ENCODE data around the gene ST6GAL1.

The ST6GAL1 gene

DNA sequence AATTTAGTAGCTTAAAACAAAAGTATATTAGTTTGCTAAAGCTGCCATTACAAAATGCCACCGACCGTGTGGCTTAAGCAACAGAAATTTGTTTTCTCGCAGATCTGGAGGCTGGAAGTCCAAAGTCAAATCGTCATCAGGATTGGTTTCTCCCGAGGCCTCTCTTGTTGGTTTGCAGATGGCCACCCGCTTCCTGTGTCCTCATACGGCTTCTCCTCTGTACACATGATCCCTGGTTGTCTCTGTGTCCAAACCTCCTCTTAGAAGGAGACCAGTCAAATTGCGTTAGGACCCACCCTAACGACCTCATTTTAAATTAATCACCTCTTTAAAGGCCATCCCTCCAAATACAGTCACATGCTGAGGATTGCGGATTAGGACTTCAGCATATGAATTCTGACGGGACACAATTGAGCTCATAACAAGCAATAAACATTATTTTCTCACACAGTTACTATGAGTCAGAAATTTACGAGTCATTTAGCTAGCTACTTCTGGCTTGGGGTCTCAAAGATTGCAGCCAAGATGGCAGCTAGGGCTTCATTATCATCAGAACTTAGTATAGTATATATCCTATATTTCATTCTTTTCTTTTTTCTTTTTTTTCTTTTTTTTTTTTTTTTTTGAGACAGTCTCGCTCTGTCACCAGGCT, 150.6 kb downstream of the ST6GAL1 start:
- DNase-seq = no peak

GRCh38 chr3:187082758-187083375, 152.5 kb downstream of the ST6GAL1 start:
- DNase-seq = no peak

DNA sequence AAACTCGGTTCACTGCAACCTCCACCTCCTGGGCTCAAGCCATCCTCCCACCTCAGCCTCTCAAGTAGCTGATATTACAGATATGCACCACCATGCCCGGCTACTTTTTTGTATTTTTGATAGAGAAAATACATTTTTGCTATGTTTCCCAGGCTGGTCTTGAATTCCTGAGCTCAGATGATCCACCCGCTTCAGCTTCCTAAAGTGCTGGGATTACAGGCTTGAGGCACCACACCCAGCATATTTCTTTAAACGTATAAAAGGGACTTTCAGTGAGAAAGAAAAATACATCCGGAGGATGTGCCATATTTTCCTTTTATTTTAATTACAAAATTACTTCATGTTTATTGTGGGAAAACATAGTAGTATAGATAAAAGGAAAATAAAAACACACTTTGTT, 153.8 kb downstream of the ST6GAL1 start:
- DNase-seq = no peak

DNA sequence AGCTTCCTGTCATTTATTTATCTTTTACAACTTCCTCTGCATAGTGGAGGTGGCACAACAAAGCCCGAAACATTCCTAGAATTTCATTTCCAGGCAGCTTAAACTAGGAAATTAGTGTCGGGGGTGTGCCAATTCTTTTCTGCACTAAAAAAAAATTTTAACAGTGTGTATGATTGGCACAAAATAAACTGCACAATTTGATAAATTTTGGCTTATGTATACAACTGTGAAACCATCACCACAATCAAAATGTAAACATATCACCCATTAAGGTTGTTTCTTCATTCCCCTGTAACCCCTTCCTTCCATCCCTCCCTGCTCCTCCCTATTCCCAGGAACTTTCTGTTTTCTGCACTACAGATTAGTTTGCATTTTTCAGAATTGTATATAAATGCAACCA, 154.3 kb downstream of the ST6GAL1 start:
- DNase-seq = no peak

DNA sequence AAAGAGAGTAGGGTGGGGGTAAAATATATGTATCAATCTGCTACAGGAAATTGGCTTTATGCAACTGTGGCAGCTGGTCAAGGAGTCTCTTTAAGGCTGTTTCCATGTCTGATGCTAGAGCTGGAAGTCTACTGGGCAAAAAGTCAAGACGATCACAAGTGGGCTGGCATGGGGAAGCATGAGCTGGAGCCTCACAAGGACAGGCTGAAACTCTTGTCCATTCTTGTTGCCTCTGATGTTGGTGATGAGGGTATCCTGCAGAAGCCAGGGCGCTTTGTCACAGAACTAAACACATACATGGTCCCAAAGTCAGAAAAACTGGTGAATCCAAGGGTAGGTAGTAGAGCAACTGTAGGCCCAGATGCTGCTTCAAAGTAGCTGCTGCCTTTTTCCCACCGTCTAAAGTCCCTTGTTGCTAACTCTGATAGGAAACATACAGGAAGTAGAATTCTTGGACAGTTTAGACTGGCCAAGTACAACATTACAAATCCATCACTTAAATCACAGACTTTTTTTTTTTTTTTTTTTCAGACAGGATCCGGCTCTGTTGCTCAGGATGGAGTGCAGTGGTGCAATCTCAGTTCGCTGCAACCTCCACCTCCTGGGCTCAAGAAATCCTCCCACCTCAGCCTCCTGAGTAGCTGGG, 154.8 kb downstream of the ST6GAL1 start:
- DNase-seq = no peak

DNA sequence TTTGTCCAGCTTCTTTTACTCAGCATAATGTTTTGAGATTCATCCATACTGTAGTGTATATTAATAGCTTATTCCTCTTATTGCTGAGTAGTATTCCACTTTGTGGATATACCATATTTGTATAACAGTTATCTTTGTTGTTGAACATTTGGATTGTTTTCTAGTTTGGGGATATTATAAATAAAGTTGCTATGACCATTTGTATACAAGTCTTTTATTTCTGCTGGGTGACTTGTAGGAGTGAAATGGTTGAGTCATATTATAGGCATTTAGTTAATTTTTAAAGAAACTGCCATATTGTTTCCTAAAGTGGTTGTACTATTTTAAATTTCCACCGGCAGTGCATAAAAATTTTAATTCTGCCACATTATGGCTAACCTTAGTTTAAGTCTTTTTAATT, 155.6 kb downstream of the ST6GAL1 start:
- DNase-seq = no peak

DNA sequence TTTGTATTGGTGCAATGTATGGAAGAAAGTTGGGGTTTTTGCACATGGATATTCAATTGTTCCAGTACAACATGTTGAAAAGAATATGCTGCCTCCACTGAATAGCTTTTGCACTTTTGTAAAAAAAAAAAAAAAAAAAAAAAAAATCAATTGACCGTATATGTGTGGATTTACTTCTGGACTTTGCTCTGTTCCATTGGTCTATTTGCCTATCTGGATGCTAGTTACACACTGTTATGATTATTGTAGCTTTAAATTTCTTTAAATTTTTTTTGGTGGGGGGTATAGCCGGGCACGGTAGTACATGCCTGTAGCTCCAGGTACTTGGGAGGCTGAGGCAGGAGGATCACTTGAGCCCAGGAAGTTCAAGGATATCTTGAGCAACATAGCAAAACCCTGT, 156.5 kb downstream of the ST6GAL1 start:
- DNase-seq = no peak

DNA sequence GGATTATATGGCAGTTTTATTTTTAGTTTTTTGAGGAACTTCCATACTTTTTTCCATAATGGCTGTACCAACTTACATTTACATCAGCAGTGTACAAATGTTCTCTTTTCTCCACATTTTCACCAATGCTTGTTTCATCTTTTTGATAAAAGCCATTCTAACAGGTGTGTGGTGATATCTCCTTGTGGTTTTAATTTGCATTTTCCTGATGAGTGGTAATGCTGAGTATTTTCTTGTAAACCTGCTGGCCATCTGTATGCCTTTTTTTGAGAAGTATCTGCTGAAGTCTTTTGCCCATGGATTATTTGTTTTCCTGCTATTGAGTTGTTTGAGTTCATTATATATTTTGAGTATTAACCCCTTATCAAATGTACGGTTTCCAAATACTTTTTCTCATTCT, 158.4 kb downstream of the ST6GAL1 start:
- no peak for DNase-seq

DNA sequence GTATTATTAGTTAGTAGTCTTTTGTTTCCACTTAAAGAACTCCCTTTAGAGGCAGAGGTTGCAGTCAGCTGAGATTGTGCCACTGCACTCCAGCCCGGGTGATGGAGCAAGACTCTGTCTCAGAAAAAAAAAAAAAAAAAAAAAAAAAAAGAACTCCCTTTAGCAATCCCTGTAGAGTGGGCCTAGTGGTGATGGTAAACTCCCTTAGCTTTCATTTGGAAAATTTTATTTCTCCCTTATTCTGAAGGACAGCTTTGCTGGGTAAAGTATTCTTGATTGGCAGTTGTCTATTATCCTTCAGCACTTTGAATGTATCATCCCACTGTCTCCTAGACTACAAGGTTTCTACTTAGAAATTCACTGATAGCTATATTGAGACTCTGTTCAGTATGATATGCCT, 163.0 kb downstream of the ST6GAL1 start:
- no peak for DNase-seq

DNA sequence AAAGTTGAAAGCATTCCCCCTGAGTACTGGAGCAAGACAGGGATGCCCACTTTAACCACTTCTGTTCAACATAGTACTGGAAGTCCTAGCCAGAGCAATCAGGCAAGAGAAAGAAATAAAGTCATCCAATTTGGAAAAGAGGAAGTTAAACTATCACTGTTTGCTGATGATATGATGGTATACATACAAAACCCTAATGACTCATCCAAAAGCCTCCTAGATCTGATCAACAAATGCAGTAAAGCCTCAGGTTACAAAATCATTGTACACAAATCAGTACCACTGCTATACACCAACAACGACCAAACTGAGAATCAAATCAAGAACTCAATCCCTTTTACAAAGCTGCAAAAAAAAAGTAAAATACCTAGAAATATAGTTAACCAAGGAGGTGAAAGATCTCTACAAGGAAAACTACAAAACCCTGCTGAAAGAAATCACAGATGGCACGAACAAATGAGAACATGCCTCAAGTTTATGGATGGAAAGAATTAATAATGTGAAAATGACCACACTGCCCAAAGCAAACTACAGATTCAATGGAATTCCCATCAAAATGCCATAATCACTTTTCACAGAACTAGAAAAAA, 168.7 kb downstream of the ST6GAL1 start:
- DNase-seq = peak; percentile 30

- DNase-seq = peak; percentile 42
Observed at GRCh38 chr3:187101184-187102072, 171.1 kb downstream of the ST6GAL1 start.

DNA sequence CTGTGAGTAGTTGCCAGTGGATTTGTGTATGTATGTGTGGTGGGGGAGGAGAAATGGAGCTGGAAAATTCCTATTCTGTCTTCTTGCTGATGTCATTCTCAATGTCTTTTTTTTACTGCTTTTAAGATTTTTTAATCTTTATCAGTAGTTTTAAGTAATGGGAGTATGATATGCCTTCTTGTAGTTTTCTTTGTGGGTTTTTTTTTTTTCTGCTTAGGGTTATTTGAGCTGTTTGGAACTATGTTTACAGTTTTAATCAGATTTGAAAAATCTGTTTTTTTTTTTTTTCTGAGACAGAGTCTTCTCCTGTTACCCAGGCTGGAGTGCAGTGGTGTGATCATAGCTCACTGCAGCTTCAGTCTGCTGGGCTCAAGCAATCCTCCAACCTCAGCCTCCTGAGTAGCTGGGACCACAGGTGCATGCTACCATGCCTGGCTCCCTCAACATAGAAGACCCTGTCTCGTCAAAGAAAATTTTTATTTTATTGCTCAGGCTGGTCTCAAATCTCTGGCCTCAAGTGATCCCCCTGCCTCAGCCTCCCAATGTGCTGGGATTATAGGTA, 171.8 kb downstream of the ST6GAL1 start:
- DNase-seq = no peak

DNA sequence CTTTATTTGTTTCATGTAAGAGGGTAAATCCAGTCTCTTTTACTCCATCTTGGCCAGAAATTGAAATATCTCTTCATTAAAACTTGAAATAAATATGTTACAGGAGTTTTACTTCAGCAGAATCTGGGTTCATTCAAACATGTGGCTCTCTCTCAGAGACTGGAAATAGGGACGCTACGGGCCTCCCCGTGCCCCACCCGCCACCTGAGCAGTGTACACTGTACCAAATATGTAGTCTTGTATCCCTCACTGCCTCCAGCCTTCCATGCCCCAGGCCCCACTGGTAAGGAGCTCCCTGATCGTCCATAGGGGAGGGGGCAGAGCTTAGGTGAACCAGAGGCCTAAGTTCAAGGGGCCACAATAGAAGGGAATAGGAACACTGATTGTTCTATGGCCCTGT, 172.9 kb downstream of the ST6GAL1 start:
- no peak for DNase-seq

DNA sequence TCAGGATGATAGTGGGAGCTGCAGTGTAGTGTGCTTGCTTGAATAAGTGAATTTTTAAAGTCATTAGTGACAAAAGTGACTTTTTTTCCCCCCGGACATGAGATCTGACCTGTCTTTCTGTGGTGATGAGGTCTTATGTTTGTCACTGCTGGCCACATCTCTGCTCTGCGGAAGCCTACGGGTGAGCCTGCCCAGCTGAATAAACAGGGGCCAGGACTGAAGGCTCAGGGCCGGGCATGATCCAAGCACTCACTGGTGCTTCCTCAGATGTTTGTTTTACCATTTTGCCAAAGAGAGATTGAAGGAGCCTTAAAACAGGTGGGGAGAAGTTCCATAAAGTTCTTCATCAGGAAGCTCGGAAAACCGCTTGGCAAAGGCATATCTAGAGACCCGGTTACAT, 174.0 kb downstream of the ST6GAL1 start:
- DNase-seq = no peak

DNA sequence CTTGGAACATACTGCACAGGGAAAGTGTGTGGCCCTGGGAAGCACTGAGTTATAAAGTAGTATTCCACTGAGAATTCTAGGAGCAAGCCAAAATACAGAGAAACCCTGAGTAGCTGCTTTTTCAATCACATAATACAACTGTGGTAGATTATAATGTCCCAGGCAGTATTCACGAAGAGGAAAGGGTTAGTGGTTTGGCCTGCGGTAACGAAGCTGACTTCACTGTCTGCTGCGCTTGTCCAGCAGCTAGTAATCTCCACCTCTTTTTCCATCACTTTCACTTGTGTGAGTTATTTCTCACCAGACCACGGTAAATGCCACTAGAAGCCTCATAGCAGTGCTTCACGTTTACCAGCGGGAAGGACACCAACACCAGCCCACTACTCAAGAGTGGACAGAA, 174.6 kb downstream of the ST6GAL1 start:
- peak; percentile 35 for DNase-seq

DNA sequence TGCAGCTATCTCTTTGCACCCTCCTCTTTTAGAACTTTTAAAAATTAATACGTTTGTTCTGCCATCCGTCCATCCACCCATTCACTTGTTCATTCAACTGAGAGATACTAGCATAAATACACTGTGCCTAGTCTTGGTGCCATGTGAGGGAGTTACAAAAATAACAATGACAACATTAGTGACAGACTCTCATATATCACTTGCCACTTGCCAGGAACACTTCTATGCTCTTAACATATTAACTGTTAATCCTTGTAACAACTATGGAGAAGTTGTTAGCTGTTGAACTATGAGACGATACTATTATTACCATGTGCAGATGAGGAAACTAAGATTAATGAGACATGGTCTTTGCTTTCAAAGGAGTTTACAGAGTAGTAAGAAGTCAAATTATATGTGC, 175.4 kb downstream of the ST6GAL1 start:
- no peak for DNase-seq

DNA sequence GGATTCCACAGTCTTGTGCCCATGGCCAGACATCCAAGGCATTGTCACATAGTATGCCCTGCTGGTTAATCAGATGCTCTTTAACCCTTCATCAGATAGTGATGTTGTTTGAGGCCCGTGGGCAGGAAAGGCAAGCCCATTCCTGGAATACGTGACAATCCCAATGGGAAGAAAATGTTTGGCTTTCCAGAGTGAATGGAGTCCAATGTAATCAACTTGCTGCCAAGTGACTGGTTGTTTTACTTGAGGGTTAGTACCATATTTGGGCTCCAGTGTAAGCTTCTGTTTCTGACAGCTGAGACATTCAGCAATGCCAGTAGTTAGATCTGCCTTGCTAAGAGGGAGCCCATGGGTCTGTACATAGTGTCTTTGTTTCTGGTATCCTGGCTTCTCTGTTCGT, 177.7 kb downstream of the ST6GAL1 start:
- no peak for DNase-seq

DNA sequence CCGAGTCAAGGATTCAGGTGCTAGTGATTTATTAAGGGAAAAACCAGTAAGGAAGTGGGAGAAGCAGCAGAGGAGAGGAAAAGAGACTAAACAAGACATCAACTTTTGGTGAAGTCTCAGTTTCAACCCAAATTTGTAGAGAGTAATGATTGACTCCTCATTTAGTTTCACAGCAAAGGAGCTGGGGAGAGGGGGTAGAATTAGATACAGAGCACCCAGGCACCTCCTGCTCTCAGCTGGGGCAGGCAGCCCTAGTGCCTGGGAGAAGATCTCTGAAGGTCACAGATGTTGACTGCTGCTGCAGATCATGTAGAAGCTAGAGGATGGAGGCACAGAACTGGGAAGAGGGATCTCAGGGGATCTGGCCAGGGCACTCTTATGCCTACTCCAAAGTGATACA, 179.8 kb downstream of the ST6GAL1 start:
- DNase-seq = no peak

DNA sequence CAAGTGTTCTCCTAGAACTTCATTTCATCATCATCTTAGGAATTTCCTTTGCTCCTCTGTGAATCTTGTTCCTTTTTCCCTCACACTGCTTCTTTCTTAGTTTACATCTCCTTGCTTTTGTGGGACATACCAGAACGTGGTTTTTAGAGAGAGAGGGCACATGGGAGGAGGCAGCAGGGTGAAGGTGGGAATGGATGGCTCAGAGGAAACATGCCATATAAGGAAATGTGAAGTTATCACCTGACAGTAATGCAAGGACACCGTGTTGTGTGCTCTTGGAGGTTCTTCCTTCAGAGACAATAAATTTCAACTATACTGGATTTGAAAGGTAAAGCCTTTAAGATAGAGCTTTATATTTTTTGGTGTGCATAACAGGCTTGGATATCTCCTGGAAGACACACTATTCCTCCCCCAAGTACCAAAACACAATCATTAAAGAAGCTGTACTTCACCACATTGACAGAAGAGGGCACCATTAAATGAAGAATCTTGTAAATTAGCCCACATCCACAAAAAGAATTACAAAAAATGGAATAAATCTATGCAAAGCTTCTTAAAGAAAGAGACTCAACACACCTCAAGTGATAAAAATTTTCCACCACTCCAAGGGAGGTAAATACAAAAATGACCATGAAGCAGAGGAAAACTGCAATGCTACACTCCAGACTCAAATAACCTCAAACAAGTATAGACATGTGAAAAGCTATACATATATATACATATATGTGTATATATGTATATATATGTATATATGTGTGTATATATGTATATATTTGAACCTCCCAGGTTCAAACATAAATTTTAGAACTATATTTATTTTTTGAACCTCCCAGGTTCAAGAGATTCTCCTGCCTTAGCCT, 182.8 kb downstream of the ST6GAL1 start:
- DNase-seq = peak; percentile 39

DNA sequence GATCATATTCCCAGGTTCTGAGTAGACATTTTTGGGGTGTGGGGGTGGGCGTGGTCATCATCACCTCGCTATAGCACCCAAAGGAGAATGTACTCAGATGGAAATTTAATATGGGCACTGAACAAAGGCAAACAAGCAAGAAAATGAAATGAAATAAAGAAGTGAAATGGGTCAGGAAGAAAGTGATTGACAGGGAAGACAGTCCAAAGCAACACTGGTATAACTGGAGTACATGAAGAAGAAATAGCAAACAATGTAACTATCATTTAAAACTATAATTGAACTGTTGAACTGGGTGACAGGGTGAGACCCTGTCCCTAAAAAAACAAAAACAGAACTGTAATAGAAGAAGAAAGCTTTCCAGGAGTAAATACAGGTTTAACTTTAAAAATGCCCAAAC, 184.2 kb downstream of the ST6GAL1 start:
- no peak for DNase-seq

DNA sequence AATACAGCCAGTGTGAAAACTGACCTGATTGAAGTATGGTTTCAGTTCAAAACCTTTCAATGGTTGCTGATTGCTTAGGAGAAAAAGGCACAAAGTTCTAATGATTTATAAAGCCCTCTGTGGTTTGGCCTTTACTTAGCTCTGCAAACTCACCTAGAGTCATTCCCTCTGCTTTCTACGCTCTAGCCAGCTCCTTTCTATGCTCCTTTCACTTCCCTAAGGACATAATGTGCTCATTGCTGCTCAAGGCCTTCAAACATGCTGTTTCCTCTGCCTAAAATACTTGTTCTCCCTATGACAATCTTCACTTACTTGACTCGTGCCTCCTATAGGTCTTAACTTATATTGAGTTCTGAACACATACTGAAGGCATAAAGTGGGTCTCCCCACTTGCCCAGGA, 190.0 kb downstream of the ST6GAL1 start:
- DNase-seq = no peak

DNA sequence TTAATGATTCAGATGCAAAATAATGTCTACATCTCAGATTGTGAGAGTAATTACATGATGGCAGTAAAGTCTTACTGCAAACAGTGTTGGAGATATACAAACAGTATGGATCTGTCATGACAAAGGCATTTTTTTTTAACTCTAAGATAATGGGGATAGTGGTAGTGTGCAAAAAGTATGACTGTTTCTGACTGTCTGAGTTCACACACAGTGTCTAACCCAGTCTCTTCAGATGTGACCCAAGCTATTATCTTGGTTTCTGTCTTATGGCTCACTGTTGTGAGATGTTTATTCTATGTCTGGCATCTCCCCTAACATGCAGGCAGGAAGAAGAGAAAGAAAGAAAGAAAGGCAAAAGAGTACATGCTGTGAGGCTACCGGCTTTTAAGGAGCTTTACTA, 191.9 kb downstream of the ST6GAL1 start:
- no peak for DNase-seq
